ENCODE results near the gene FAM120B. TPM values are rescaled to one million over a fixed set of nuclear protein-coding genes. Genes with fewer than 3 reads are reported as not detected.

Gene FAM120B
- total RNA-seq, 3 donors from 2014 or later, result 28.8 to 35.0 (median 33.8) TPM

GRCh38 chr6:170374571-170375444 is 68.2 kb downstream of the FAM120B start:
- Histone ChIP-seq H3K27ac (peak overlapping the region; percentile 67 to 84), H3K9me3 (no peaks in the 10 kb centered on the region), H3K27me3 (no peaks in the 10 kb centered on the region), H3K36me3 (no peaks in the 10 kb centered on the region), H3K4me3 (no peak overlapping the region), H3K4me1 (no peaks in the 10 kb centered on the region)
- DNase-seq (ENCODE audit: low spot score in 2 of 2), result peak in 1 of 2 donors; percentile 50
- intact Hi-C loops (cut with DNase I; ENCODE audit: low total_unique reads), result no loop called here
- TF ChIP-seq CTCF (IDR thresholded peaks at IDR 0.05) (no peak), POLR2AphosphoS5 (IDR thresholded peaks at IDR 0.05) (no peak), POLR2A (IDR thresholded peaks at IDR 0.05) (no peak)

GRCh38 chr6:170375661-170376060 is 69.1 kb downstream of the FAM120B start:
- H3K36me3 ChIP-seq, result no peaks in the 10 kb centered on the region
- H3K4me1 ChIP-seq, result no peaks in the 10 kb centered on the region
- H3K27me3 ChIP-seq, result no peaks in the 10 kb centered on the region
- H3K9me3 ChIP-seq, result no peaks in the 10 kb centered on the region
- TF ChIP-seq POLR2A (IDR thresholded peaks at IDR 0.05) (no peak), POLR2AphosphoS5 (IDR thresholded peaks at IDR 0.05) (no peak), CTCF (IDR thresholded peaks at IDR 0.05) (no peak)
- DNase-seq (ENCODE audit: low spot score in 2 of 2), result no peak
- intact Hi-C loops (cut with DNase I; ENCODE audit: low total_unique reads), result no loop called here
- no peak overlapping the region for H3K27ac ChIP-seq
- no peak overlapping the region for H3K4me3 ChIP-seq

GRCh38 chr6:170376386-170377043 is 70.0 kb downstream of the FAM120B start:
- Histone ChIP-seq H3K4me3 (no peak overlapping the region), H3K27me3 (no peaks in the 10 kb centered on the region), H3K9me3 (no peaks in the 10 kb centered on the region), H3K36me3 (no peaks in the 10 kb centered on the region), H3K27ac (no peak overlapping the region), H3K4me1 (no peaks in the 10 kb centered on the region)
- TF ChIP-seq POLR2A (IDR thresholded peaks at IDR 0.05), result no peak
- DNase-seq (ENCODE audit: low spot score in 2 of 2), result no peak
- intact Hi-C loops (cut with DNase I; ENCODE audit: low total_unique reads), result no loop called here

- intact Hi-C loops (cut with DNase I; ENCODE audit: low total_unique reads), result no loop called here
Measured at GRCh38 chr6:170378502-170378901, 71.9 kb downstream of the FAM120B start.

GRCh38 chr6:170381562-170381961 is 75.0 kb downstream of the FAM120B start:
- TF ChIP-seq CTCF (IDR thresholded peaks at IDR 0.05) (no peak), POLR2A (IDR thresholded peaks at IDR 0.05) (no peak), POLR2AphosphoS5 (IDR thresholded peaks at IDR 0.05) (no peak)
- Histone ChIP-seq H3K4me3 (no peak overlapping the region), H3K36me3 (no peaks in the 10 kb centered on the region), H3K9me3 (no peaks in the 10 kb centered on the region), H3K4me1 (no peaks in the 10 kb centered on the region), H3K27ac (no peak overlapping the region), H3K27me3 (no peaks in the 10 kb centered on the region)
- DNase-seq (ENCODE audit: low spot score in 2 of 2), result no peak
- intact Hi-C loops (cut with DNase I; ENCODE audit: low total_unique reads), result no loop called here

More at GRCh38 chr6:170378502-170378901, 71.9 kb downstream of the FAM120B start:
- TF ChIP-seq POLR2A (IDR thresholded peaks at IDR 0.05) (no peak), CTCF (IDR thresholded peaks at IDR 0.05) (no peak), POLR2AphosphoS5 (IDR thresholded peaks at IDR 0.05) (no peak)
- Histone ChIP-seq H3K9me3 (no peaks in the 10 kb centered on the region), H3K27me3 (no peaks in the 10 kb centered on the region), H3K4me3 (no peak overlapping the region), H3K36me3 (no peaks in the 10 kb centered on the region), H3K4me1 (no peaks in the 10 kb centered on the region), H3K27ac (no peak overlapping the region)
- no peak for DNase-seq (ENCODE audit: low spot score in 2 of 2)

Data from breast epithelium (tissue), 4 donors.